ENCODE data around the gene CYP2W1.

- TF ChIP-seq CTCF (IDR thresholded peaks at IDR 0.05; ENCODE audit: insufficient read depth, low read depth, low read length) (no peak), EZH2 (IDR thresholded peaks at IDR 0.05; ENCODE audit: insufficient read depth, low read length) (no peak)
These were observed 40.0 kb downstream of the CYP2W1 start for GRCh38 chr7:1022801-1023465.
